IMR-90 (cell line): ENCODE measurements around the gene HASPIN. TPM values are rescaled to one million over a fixed set of nuclear protein-coding genes. Genes with fewer than 3 reads are reported as not detected.

Experiments
- ATAC-seq: fragments of 200-7000 bp; cut with Tn5 transposase; 2 replicates; pipeline ENCODE4 v1.9.1; 2020; ENCODE audit warnings: low read depth, mild to moderate bottlenecking, moderate library complexity
- BruUV-seq: library from RNA; stranded (reverse); fragments of 400-500 nt; replicated peaks from 2 replicates; lab custom pipeline; 2021; lab: Mats Ljungman, UMichigan
- CTCF ChIA-PET: fragments of 300-600 bp; formaldehyde crosslinking; extraction: SDS; loops from one replicate; lab custom pipeline; 2021; ENCODE audit warnings: antibody characterized with exemption; lab: Yijun Ruan, JAX
- POLR2A ChIA-PET: fragments of 300-600 bp; sonication (Branson Sonifier 250); formaldehyde crosslinking; loops from one replicate; lab custom pipeline; 2022; ENCODE audit warnings: antibody characterized with exemption; ENCODE audit not compliant: unreplicated experiment; lab: Charles Lee
- DNase-seq: peaks from one replicate; pipeline ENCODE4 v3.0.0; 2013
- H2AFZ ChIP-seq: replicated peaks from 2 replicates; pipeline ENCODE3; 2013; ENCODE audit warnings: low read length, mild to moderate bottlenecking; ENCODE audit not compliant: poor library complexity
- H2AK5ac ChIP-seq: 2 replicates; pipeline ENCODE4 v1.6.1; 2013; ENCODE audit warnings: low read depth, low read length, inconsistent platforms
- H2AK9ac ChIP-seq: replicated peaks from 2 replicates; pipeline ENCODE3; 2013; ENCODE audit warnings: mild to moderate bottlenecking, low read depth, low read length, moderate library complexity; ENCODE audit not compliant: poor library complexity
- H2BK120ac ChIP-seq: 2 replicates; pipeline ENCODE4 v1.6.1; 2013; ENCODE audit warnings: low read depth, low read length, inconsistent platforms
- H2BK15ac ChIP-seq: 3 replicates; pipeline ENCODE4 v1.6.1; 2013; ENCODE audit warnings: low read depth, low read length, inconsistent platforms
- H2BK20ac ChIP-seq: 2 replicates; pipeline ENCODE4 v1.6.1; 2013; ENCODE audit warnings: low read depth, mild to moderate bottlenecking, inconsistent platforms, low read length, moderate library complexity
- H2BK5ac ChIP-seq: 2 replicates; pipeline ENCODE4 v1.6.1; 2013; ENCODE audit warnings: mild to moderate bottlenecking, low read depth, low read length, inconsistent platforms; ENCODE audit not compliant: poor library complexity, severe bottlenecking
- H3K14ac ChIP-seq: replicated peaks from 2 replicates; pipeline ENCODE4 v1.6.1; 2013; ENCODE audit warnings: low read depth, low read length, inconsistent platforms
- H3K18ac ChIP-seq: 2 replicates; pipeline ENCODE4 v1.6.1; 2013; ENCODE audit warnings: low read depth, low read length, control low read depth
- H3K23ac ChIP-seq: 2 replicates; pipeline ENCODE4 v1.6.1; 2013; ENCODE audit warnings: low read depth, low read length, inconsistent platforms
- H3K27ac ChIP-seq: 2 replicates; pipeline ENCODE4 v1.5.1; 2013; ENCODE audit warnings: mild to moderate bottlenecking, control low read depth, low read length; ENCODE audit not compliant: insufficient read depth
- H3K27me3 ChIP-seq: 2 replicates; pipeline ENCODE4 v1.6.1; 2013; ENCODE audit warnings: low read length; ENCODE audit not compliant: control insufficient read depth, insufficient read depth
- H3K36me3 ChIP-seq: 2 replicates; pipeline ENCODE4 v1.6.1; 2013; ENCODE audit warnings: low read length, mixed read lengths; ENCODE audit not compliant: control insufficient read depth, insufficient read depth
- H3K4ac ChIP-seq: 2 replicates; pipeline ENCODE4 v1.6.1; 2013; ENCODE audit warnings: low read depth, low read length, inconsistent platforms
- H3K4me1 ChIP-seq: 2 replicates; pipeline ENCODE4 v1.6.1; 2013; ENCODE audit warnings: low read length, mixed read lengths; ENCODE audit not compliant: control insufficient read depth, insufficient read depth
- H3K4me2 ChIP-seq: 2 replicates; pipeline ENCODE4 v1.6.1; 2013; ENCODE audit warnings: low read depth, mild to moderate bottlenecking, control low read depth, low read length, moderate library complexity
- H3K4me3 ChIP-seq: 2 replicates; pipeline ENCODE4 v1.5.1; 2013; ENCODE audit warnings: low read depth, mild to moderate bottlenecking, control low read depth, low read length, moderate library complexity; ENCODE audit not compliant: insufficient read depth
- H3K56ac ChIP-seq: 2 replicates; pipeline ENCODE4 v1.6.1; 2013; ENCODE audit warnings: low read length, inconsistent platforms; ENCODE audit not compliant: insufficient read depth; ENCODE audit errors: extremely low read depth
- H3K79me1 ChIP-seq, 2 experiments: 2 replicates each; pipeline ENCODE4 v1.6.1; 2013; ENCODE audit warnings: low read length in 2 of 2, inconsistent platforms in 1 of 2, low read depth in 1 of 2
- H3K9ac ChIP-seq: 2 replicates; pipeline ENCODE4 v1.6.1; 2013; ENCODE audit warnings: low read depth, low read length, control low read depth
- H3K9me1 ChIP-seq: 2 replicates; pipeline ENCODE4 v1.6.1; 2013; ENCODE audit warnings: low read length, inconsistent platforms; ENCODE audit not compliant: insufficient read depth
- H3K9me3 ChIP-seq: 2 replicates; pipeline ENCODE4 v1.6.1; 2013; ENCODE audit warnings: low read length; ENCODE audit not compliant: control insufficient read depth, insufficient read depth
- H4K20me1 ChIP-seq: 2 replicates; pipeline ENCODE4 v1.6.1; 2013; ENCODE audit warnings: low read length, inconsistent platforms; ENCODE audit not compliant: insufficient read depth
- H4K5ac ChIP-seq: 2 replicates; pipeline ENCODE4 v1.6.1; 2013; ENCODE audit warnings: mild to moderate bottlenecking, low read depth, low read length, control low read depth
- H4K8ac ChIP-seq, 2 experiments: 2 replicates each; pipeline ENCODE4 v1.6.1; 2013; ENCODE audit warnings: low read depth in 2 of 2, low read length in 2 of 2, control low read depth in 1 of 2, inconsistent platforms in 1 of 2
- H4K91ac ChIP-seq: 2 replicates; pipeline ENCODE4 v1.6.1; 2013; ENCODE audit warnings: low read depth, low read length, inconsistent platforms; ENCODE audit not compliant: insufficient read depth
- CEBPB ChIP-seq: IDR thresholded peaks from 2 replicates; pipeline ENCODE4 v1.6.1; 2012; ENCODE audit warnings: low read depth, low read length, improper control_type of control experiment
- CHD1 ChIP-seq: IDR thresholded peaks from 2 replicates; pipeline ENCODE4 v1.6.1; 2012; ENCODE audit warnings: low read depth, low read length, improper control_type of control experiment
- FOS ChIP-seq: fragments of 150-350 bp; IDR thresholded peaks from 2 replicates; pipeline ENCODE4 v1.6.1; 2016; ENCODE audit warnings: low read depth, low read length
- MAZ ChIP-seq: IDR thresholded peaks from 2 replicates; pipeline ENCODE4 v1.6.1; 2012; ENCODE audit warnings: low read depth, mild to moderate bottlenecking, low read length, improper control_type of control experiment, moderate library complexity, borderline replicate concordance
- MXI1 ChIP-seq: IDR thresholded peaks from 2 replicates; pipeline ENCODE4 v1.6.1; 2012; ENCODE audit warnings: low read depth, mild to moderate bottlenecking, low read length, moderate library complexity, borderline replicate concordance
- NFE2L2 ChIP-seq: fragments of 150-350 bp; IDR thresholded peaks from 2 replicates; pipeline ENCODE4 v1.6.1; 2016; ENCODE audit warnings: low read depth, mild to moderate bottlenecking, low read length
- POLR2A ChIP-seq: IDR thresholded peaks from 2 replicates; pipeline ENCODE4 v1.6.1; 2012; ENCODE audit warnings: mild to moderate bottlenecking, low read depth, low read length
- RAD21 ChIP-seq: IDR thresholded peaks from 2 replicates; pipeline ENCODE4 v1.6.1; 2012; ENCODE audit warnings: low read length, improper control_type of control experiment
- SMC3 ChIP-seq: fragments of 150-350 bp; IDR thresholded peaks from 2 replicates; pipeline ENCODE4 v1.6.1; 2016; ENCODE audit warnings: low read depth, mild to moderate bottlenecking, antibody characterized with exemption, low read length, moderate library complexity
- WGBS, 2 experiments: methylation state at CpG; one replicate each; pipeline versions ENCODE4 v1.1.5 to v1.1.7; 2013; ENCODE audit warnings: missing lambda C conversion rate in 2 of 2; ENCODE audit not compliant: insufficient read length in 1 of 2; ENCODE audit errors: extremely low coverage in 2 of 2; 5-methylcytosine and 5-hydroxymethylcytosine counted together
- dilution Hi-C: fragments of 300-500 bp; cut with HindIII; formaldehyde crosslinking; loops from one replicate; pipeline ENCODE4 v1.14.3; 2018; ENCODE audit warnings: low sequenced_read_pairs; ENCODE audit not compliant: unreplicated experiment
- in situ Hi-C: fragments of 300-500 bp; cut with MboI; formaldehyde crosslinking; loops from 3 replicates; pipeline ENCODE4 v1.14.3; 2019; ENCODE audit warnings: low sequenced_read_pairs, inconsistent platforms, mixed read lengths
- intact Hi-C: fragments of 100-400 bp; cut with micrococcal nuclease; formaldehyde crosslinking; loops from 2 replicates; pipeline ENCODE4 v1.10.0; 2022
- polyA plus RNA-seq, 3 experiments: library from polyadenylated mRNA; depleted of rRNA; stranded (reverse); fragments of >200 nt; gene quantifications; 2 replicates each; pipeline ENCODE4 v1.2.3, GENCODE V29; 2012; ENCODE audit warnings: low replicate concordance in 1 of 3
- total RNA-seq: library from RNA; depleted of rRNA; stranded (reverse); fragments of >200 nt; gene quantifications from 2 replicates; pipeline ENCODE4 v1.2.3, GENCODE V29; 2012
- TF ChIP-seq, protein P1 (sequence below): fragments of 150-350 bp; IDR thresholded peaks from 2 replicates; pipeline ENCODE4 v1.6.1; 2016; ENCODE audit warnings: low read depth, mild to moderate bottlenecking, low read length, moderate library complexity, borderline replicate concordance
- TF ChIP-seq, protein P2 (sequence below): conservative IDR thresholded peaks from 2 replicates; pipeline ENCODE4 v1.5.1; 2012; ENCODE audit warnings: mild to moderate bottlenecking, low read depth, low read length, improper control_type of control experiment

The HASPIN gene
- total and polyA plus RNA-seq, 2 of the 4 experiments (the other 2 are of a cell fraction): 2.2 to 4.3 TPM

DNA sequence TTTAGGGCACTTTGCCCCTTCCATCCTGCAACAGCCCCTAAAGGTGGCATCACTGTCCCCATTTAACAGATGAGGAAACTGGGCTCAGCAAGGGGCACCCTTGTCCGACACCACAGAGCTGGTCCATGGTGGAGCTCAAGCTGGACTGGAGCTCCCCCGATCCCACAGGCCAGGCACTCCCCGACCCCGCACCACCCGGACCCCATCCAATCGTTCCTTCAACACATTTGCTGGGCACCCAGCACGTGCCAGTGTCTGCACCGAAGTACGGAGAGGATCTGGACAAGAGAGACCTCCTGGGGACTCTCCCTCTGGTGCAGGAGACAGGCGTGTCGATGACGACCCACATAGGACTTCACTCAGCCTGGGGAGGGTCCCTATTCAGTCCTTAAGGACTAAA is 41.7 kb upstream of the HASPIN start:
- Histone ChIP-seq H3K4ac (no peak overlapping the region), H4K8ac (no peak overlapping the region), H3K4me2 (no peak overlapping the region), H3K79me1 (no peaks in the 10 kb centered on the region), H3K23ac (no peak overlapping the region), H3K27me3 (peaks cover 11% of the 10 kb centered on the region), H4K91ac (no peak overlapping the region), H3K9me3 (no peaks in the 10 kb centered on the region), H2BK5ac (no peak overlapping the region), H3K4me1 (no peaks in the 10 kb centered on the region), H4K20me1 (no peaks in the 10 kb centered on the region), H3K9me1 (no peaks in the 10 kb centered on the region), H4K5ac (no peak overlapping the region), H2AK9ac (no peak overlapping the region), H3K9ac (no peak overlapping the region), H3K4me3 (no peak overlapping the region), H2BK120ac (no peak overlapping the region), H2BK20ac (no peak overlapping the region), H2AK5ac (no peak overlapping the region), H3K18ac (no peak overlapping the region), H3K56ac (no peak overlapping the region), H3K36me3 (no peaks in the 10 kb centered on the region), H3K14ac (no peak overlapping the region), H2AFZ (no peak overlapping the region), H2BK15ac (no peak overlapping the region), H3K27ac (no peak overlapping the region)
- intact Hi-C loops: loop anchor here (5.0 kb wide), 1 partner anchor 40 kb away; the partner anchor contains the start of gene HASPIN
- POLR2A ChIA-PET: no interaction called here
- 72% methylated on average over 3 of the region's 12 CpGs; no CpG with 5 or more reads in 1 of the 2 experiments for WGBS, 2 experiments
- TF ChIP-seq MXI1 (no peak), SMC3 (no peak), CEBPB (no peak), MAZ (no peak), CHD1 (no peak), RAD21 (no peak), NFE2L2 (no peak), FOS (no peak), POLR2A (no peak)
- TF ChIP-seq, protein P1, sequence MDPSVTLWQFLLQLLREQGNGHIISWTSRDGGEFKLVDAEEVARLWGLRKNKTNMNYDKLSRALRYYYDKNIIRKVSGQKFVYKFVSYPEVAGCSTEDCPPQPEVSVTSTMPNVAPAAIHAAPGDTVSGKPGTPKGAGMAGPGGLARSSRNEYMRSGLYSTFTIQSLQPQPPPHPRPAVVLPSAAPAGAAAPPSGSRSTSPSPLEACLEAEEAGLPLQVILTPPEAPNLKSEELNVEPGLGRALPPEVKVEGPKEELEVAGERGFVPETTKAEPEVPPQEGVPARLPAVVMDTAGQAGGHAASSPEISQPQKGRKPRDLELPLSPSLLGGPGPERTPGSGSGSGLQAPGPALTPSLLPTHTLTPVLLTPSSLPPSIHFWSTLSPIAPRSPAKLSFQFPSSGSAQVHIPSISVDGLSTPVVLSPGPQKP: no peak
- TF ChIP-seq, protein P2, sequence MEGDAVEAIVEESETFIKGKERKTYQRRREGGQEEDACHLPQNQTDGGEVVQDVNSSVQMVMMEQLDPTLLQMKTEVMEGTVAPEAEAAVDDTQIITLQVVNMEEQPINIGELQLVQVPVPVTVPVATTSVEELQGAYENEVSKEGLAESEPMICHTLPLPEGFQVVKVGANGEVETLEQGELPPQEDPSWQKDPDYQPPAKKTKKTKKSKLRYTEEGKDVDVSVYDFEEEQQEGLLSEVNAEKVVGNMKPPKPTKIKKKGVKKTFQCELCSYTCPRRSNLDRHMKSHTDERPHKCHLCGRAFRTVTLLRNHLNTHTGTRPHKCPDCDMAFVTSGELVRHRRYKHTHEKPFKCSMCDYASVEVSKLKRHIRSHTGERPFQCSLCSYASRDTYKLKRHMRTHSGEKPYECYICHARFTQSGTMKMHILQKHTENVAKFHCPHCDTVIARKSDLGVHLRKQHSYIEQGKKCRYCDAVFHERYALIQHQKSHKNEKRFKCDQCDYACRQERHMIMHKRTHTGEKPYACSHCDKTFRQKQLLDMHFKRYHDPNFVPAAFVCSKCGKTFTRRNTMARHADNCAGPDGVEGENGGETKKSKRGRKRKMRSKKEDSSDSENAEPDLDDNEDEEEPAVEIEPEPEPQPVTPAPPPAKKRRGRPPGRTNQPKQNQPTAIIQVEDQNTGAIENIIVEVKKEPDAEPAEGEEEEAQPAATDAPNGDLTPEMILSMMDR: no peak
- in situ Hi-C loops: no loop called here
- ATAC-seq: no peak
- no peak for DNase-seq
- BruUV-seq: no TSS peak
- dilution Hi-C loops: no loop called here
- CTCF ChIA-PET: interaction anchor here (0.7 to 0.8 kb wide), 2 partner anchors 13 to 57 kb away, joined by 3 read pairs; no protein-coding TSS in a partner anchor
